GM21576 (cell line): Measurements from ENCODE around the gene ZNF607.
"Not testable (repeated sequence)": the region's sequence is repeated elsewhere in the genome, so short reads cannot be mapped to it uniquely, and the experiment has no call there.

Source experiments
- ATAC-seq: cut with Tn5 transposase; IDR thresholded peaks from one replicate; pipeline ENCODE4 v1.9.1; 2021; ENCODE audit warnings: mild to moderate bottlenecking, moderate library complexity; ENCODE audit not compliant: unreplicated experiment

ZNF607 gene

GRCh38 chr19:37719111-37719926 is at the start of gene ZNF607:
ZNF607 (minus strand) TSS chr19:37719761; CDS start chr19:37711618, 8,143 bp downstream.
- ATAC-seq, result peak; percentile 92

GRCh38 chr19:37763488-37763887 is 43.9 kb upstream of the ZNF607 start:
- ATAC-seq, result no peak

GRCh38 chr19:37757683-37758082 is 38.1 kb upstream of the ZNF607 start:
- ATAC-seq, result not testable (repeated sequence)

GRCh38 chr19:37738371-37738770 is 18.8 kb upstream of the ZNF607 start:
- no peak for ATAC-seq

- ATAC-seq, result no peak
These were observed 5.6 kb upstream of the ZNF607 start for GRCh38 chr19:37725181-37725580.

- ATAC-seq, result no peak
These were observed 335 bp upstream of the ZNF607 start for GRCh38 chr19:37719927-37720265.

GRCh38 chr19:37718304-37718703 is 1.3 kb downstream of the ZNF607 start:
- ATAC-seq, result no peak

GRCh38 chr19:37716140-37716539 is 3.4 kb downstream of the ZNF607 start:
- no peak for ATAC-seq

- no peak for ATAC-seq
These were observed 13.4 kb downstream of the ZNF607 start for GRCh38 chr19:37706052-37706605.

GRCh38 chr19:37699057-37699456 is 20.5 kb downstream of the ZNF607 start:
- no peak for ATAC-seq

- ATAC-seq, result no peak
These were observed 21.3 kb downstream of the ZNF607 start for GRCh38 chr19:37698216-37698615.

GRCh38 chr19:37695144-37695899 is 24.2 kb downstream of the ZNF607 start:
- ATAC-seq, result no peak

GRCh38 chr19:37692956-37693620 is 26.5 kb downstream of the ZNF607 start:
- no peak for ATAC-seq

GRCh38 chr19:37691881-37692504 is 27.6 kb downstream of the ZNF607 start:
- peak; percentile 63 for ATAC-seq

GRCh38 chr19:37683520-37683919 is 36.0 kb downstream of the ZNF607 start:
- ATAC-seq, result no peak

GRCh38 chr19:37669450-37669914 is 50.1 kb downstream of the ZNF607 start:
- ATAC-seq, result no peak

- ATAC-seq, result not testable (repeated sequence)
These were observed 62.4 kb downstream of the ZNF607 start for GRCh38 chr19:37657157-37657556.

- ATAC-seq, result peak; percentile 49
These were observed 63.7 kb downstream of the ZNF607 start for GRCh38 chr19:37655689-37656371.

- ATAC-seq, result peak; percentile 43
These were observed 64.3 kb downstream of the ZNF607 start, which contains the start of gene ZFP30 for GRCh38 chr19:37655301-37655688. ZFP30 (minus strand) TSS chr19:37655465; CDS start chr19:37647822, 7,643 bp downstream.
